GM19099 (cell line): ENCODE results near the gene MIPOL1.

ENCODE experiments used
- POLR2A ChIP-seq: IDR thresholded peaks from 3 replicates; pipeline ENCODE4 v1.6.1; 2011; ENCODE audit warnings: low read depth; ENCODE audit not compliant: insufficient read length; ENCODE audit errors: extremely low read depth

The MIPOL1 gene

GRCh38 chr14:37329189-37330001, 131.7 kb downstream of the MIPOL1 start:
- no peak for TF ChIP-seq POLR2A

- no peak for TF ChIP-seq POLR2A
Measured at GRCh38 chr14:37330910-37331309, 133.2 kb downstream of the MIPOL1 start.

GRCh38 chr14:37340353-37340752, 142.6 kb downstream of the MIPOL1 start:
- TF ChIP-seq POLR2A, result no peak

- no peak for TF ChIP-seq POLR2A
Measured at GRCh38 chr14:37343307-37344094, 145.8 kb downstream of the MIPOL1 start.

GRCh38 chr14:37363661-37364060, 165.9 kb downstream of the MIPOL1 start:
- TF ChIP-seq POLR2A, result no peak

GRCh38 chr14:37369425-37369824, 171.7 kb downstream of the MIPOL1 start:
- no peak for TF ChIP-seq POLR2A

- no peak for TF ChIP-seq POLR2A
Measured at GRCh38 chr14:37375566-37375965, 177.8 kb downstream of the MIPOL1 start.

GRCh38 chr14:37376944-37377609, 179.3 kb downstream of the MIPOL1 start:
- TF ChIP-seq POLR2A, result no peak

- no peak for TF ChIP-seq POLR2A
Measured at GRCh38 chr14:37384870-37385596, 187.3 kb downstream of the MIPOL1 start.

- no peak for TF ChIP-seq POLR2A
Measured at GRCh38 chr14:37397941-37398215, 200.1 kb downstream of the MIPOL1 start.

- no peak for TF ChIP-seq POLR2A
Measured at GRCh38 chr14:37399517-37399916, 201.8 kb downstream of the MIPOL1 start.

GRCh38 chr14:37401093-37401492, 203.4 kb downstream of the MIPOL1 start:
- no peak for TF ChIP-seq POLR2A

- TF ChIP-seq POLR2A, result no peak
Measured at GRCh38 chr14:37403626-37404025, 205.9 kb downstream of the MIPOL1 start.

- no peak for TF ChIP-seq POLR2A
Measured at GRCh38 chr14:37406095-37406494, 208.4 kb downstream of the MIPOL1 start.

GRCh38 chr14:37411079-37411735, 213.5 kb downstream of the MIPOL1 start:
- TF ChIP-seq POLR2A, result no peak

- TF ChIP-seq POLR2A, result no peak
Measured at GRCh38 chr14:37413050-37413449, 215.3 kb downstream of the MIPOL1 start.
